ENCODE results near the gene TMEM223.
"Not testable (repeated sequence)": the region's sequence is repeated elsewhere in the genome, so short reads cannot be mapped to it uniquely, and the experiment has no call there.

GRCh38 chr11:62840721-62841360, 49.0 kb upstream of the TMEM223 start:
- not testable (repeated sequence) for TF ChIP-seq CTCF, POLR2A (IDR thresholded peaks at IDR 0.05)

All from adrenal gland (tissue), 5 donors.